HFF-Myc (cell line): Measurements from ENCODE around the gene SIK2.

ENCODE experiments used
- DNase-seq: peaks from one replicate; pipeline ENCODE4 v3.0.0-alpha.2; 2011; ENCODE audit warnings: low read depth; ENCODE audit errors: extremely low read depth
- H3K4me3 ChIP-seq: replicated peaks from 2 replicates; pipeline ENCODE4 v1.5.1; 2011; ENCODE audit warnings: low read depth, mild to moderate bottlenecking, control low read depth, low read length
- TF ChIP-seq, protein P1 (sequence below): IDR thresholded peaks from 2 replicates; pipeline ENCODE4 v1.5.1; 2012; ENCODE audit warnings: mild to moderate bottlenecking, low read depth, low read length, control low read depth; ENCODE audit errors: missing control alignments

SIK2 gene

DNA sequence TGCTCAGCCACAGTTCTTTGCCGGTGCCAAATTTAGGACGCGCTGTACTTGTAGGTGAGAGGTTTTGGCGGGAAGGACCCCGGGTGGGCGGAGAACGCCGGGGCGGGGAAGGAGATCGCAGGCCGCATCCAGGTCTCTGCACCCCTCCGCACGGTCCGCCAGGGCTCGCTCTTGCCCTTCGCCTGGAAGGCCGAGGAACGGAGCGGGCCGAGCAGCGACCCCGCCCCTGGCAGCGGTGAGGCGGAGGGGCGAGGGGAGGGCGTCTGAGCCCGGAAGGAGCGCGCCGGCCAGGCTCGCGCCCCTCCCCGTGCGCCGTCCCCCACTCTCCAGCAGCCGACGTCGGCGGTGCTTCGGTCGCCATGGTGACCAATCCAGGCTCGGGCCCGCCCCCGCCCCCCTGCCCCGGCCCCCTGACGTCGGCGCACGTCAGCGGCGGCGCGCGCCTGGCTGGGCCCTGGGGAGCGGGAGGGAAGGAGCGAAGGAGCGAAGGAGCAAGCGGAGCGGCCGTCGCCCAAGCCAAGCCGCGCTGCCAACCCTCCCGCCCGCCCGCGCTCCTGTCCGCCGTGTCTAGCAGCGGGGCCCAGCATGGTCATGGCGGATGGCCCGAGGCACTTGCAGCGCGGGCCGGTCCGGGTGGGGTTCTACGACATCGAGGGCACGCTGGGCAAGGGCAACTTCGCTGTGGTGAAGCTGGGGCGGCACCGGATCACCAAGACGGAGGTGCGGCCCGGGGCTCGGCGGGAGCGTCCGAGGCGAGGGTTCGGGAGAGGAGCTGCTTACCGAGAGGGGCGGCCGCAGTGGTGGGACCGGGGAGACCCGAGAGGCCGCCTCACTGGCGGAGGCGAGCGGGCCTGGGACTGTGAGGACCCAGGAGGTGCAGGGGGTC lies at the start of gene SIK2:
TSS of gene SIK2 (plus strand) at position 471 of the 886 bp plus-strand sequence. CDS start at position 586, 115 bp downstream.
- H3K4me3 ChIP-seq = peak within 1 kb of the TSS; percentile 74
- peak; percentile 73 for DNase-seq
- TF ChIP-seq, protein P1, sequence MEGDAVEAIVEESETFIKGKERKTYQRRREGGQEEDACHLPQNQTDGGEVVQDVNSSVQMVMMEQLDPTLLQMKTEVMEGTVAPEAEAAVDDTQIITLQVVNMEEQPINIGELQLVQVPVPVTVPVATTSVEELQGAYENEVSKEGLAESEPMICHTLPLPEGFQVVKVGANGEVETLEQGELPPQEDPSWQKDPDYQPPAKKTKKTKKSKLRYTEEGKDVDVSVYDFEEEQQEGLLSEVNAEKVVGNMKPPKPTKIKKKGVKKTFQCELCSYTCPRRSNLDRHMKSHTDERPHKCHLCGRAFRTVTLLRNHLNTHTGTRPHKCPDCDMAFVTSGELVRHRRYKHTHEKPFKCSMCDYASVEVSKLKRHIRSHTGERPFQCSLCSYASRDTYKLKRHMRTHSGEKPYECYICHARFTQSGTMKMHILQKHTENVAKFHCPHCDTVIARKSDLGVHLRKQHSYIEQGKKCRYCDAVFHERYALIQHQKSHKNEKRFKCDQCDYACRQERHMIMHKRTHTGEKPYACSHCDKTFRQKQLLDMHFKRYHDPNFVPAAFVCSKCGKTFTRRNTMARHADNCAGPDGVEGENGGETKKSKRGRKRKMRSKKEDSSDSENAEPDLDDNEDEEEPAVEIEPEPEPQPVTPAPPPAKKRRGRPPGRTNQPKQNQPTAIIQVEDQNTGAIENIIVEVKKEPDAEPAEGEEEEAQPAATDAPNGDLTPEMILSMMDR = peak; percentile 94

DNA sequence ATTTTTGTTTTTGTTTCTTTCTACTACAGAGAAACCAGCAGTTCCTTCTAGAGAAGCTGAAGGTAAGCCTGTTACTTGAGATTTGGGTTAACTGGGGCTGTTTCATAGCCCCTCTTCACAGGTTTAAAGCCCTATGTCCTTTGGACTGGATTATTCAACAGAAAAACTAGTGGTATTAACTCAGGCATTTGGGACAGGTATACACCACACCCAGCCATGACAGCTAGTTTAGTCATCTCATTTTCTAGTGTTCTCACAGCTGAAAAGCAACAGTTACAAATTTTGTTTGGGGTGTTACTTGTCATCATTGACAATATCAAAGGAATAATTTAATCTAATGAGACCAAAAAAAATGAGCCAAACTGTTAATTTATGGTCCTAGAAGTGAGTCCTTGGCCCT lies 47.7 kb upstream of the SIK2 start:
- TF ChIP-seq, protein P1 = no peak
- no peak overlapping the region for H3K4me3 ChIP-seq
- DNase-seq = no peak

- H3K4me3 ChIP-seq = no peak overlapping the region
- no peak for DNase-seq
- TF ChIP-seq, protein P1 = no peak
Observed at GRCh38 chr11:111555255-111555654, 47.0 kb upstream of the SIK2 start.

DNA sequence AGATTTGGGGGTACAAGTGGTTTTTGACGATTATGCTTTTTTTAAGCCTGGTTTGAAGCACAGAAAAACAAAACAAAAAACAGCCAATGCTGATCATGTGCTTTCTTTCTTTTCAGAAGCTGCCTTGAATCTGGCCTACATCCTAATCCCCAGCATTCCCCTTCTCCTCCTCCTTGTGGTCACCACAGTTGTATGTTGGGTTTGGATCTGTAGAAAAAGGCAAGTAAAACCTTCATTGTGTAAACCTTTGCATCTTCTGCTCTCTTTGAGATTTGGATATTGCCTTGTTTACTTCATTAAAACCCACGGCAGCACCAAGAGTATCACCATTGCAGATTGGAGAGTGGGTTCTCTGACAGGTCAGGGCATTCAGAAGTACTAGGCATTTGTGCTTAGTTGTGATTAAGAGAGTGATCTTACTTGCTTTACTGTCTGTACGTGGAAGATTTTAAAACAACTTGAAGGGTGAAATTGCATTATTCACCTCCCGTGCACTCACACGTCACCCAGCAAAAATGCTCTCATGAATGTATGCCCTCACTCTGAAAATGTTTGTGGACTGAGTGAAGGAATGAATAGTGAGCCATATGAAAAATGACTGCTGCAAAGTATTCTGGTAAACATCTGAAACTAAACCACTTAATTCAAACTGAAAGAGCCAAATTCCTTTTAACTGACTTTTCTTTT lies 44.7 kb upstream of the SIK2 start:
- peak; percentile 90 for DNase-seq
- H3K4me3 ChIP-seq = no peak overlapping the region
- TF ChIP-seq, protein P1 = peak; percentile 5

- no peak for DNase-seq
- TF ChIP-seq, protein P1 = no peak
- H3K4me3 ChIP-seq = no peak overlapping the region
Observed at GRCh38 chr11:111559800-111560464, 42.3 kb upstream of the SIK2 start.

- H3K4me3 ChIP-seq = no peak overlapping the region
- no peak for DNase-seq
- TF ChIP-seq, protein P1 = no peak
Observed at GRCh38 chr11:111560800-111561199, 41.4 kb upstream of the SIK2 start.
